Measurements from ENCODE around the gene DAZAP1. TPM values are rescaled to one million over a fixed set of nuclear protein-coding genes. Genes with fewer than 3 reads are reported as not detected.

Gene DAZAP1
- total RNA-seq, 4 donors from 2014 or later = 53.7 to 74.1 (median 63.4) TPM

DNA sequence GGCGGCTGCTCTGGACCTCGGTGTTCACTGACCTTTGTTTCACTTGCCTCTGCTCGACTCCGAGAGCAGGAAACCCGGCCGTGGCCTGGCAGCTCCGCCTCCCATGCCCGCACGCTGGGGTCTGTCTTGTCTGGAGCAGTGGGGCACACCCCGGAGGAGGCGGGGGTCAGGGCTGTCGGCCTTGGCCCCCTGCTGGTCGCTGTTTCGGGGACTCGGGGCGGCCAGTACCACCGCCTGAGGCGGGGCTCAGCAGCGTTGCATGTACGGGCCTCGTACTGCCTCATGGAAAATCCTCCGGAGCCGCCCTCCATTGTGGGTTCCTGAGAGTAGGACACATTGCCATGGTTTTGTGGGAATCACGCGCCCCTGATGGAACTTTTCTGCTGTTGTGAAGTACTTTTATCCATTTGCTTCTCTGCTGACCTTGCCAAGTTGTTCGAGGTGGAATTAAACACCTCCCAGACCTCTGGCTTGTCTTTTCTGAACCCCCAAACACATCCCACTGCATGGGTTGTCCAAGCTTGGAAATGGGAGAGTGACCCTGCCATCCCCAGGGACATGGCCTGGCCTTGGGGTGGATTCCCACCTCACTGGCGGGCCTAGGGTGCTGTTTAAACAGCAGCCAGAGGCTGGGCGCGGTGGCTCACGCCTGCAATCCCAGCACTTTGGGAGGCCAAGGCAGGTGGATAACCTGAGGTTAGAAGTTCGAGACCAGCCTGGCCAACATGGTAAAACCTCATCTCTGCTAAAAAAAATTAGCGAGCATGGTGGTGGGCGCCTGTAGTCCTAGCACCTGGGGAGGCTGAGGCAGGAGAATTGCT is 29.2 kb upstream of the DAZAP1 start:
- in situ Hi-C loops (cut with MboI; ENCODE audit: low sequenced_read_pairs in 4 of 4) = no loop called here
- H3K9me3 ChIP-seq = no peaks in the 10 kb centered on the region
- no peak overlapping the region for H3K27ac ChIP-seq
- TF ChIP-seq, protein P1, sequence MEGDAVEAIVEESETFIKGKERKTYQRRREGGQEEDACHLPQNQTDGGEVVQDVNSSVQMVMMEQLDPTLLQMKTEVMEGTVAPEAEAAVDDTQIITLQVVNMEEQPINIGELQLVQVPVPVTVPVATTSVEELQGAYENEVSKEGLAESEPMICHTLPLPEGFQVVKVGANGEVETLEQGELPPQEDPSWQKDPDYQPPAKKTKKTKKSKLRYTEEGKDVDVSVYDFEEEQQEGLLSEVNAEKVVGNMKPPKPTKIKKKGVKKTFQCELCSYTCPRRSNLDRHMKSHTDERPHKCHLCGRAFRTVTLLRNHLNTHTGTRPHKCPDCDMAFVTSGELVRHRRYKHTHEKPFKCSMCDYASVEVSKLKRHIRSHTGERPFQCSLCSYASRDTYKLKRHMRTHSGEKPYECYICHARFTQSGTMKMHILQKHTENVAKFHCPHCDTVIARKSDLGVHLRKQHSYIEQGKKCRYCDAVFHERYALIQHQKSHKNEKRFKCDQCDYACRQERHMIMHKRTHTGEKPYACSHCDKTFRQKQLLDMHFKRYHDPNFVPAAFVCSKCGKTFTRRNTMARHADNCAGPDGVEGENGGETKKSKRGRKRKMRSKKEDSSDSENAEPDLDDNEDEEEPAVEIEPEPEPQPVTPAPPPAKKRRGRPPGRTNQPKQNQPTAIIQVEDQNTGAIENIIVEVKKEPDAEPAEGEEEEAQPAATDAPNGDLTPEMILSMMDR (IDR thresholded peaks at IDR 0.05 in 4 of 5, conservative IDR thresholded peaks at IDR 0.05 in 1 of 5) = no peak
- TF ChIP-seq POLR2A (IDR thresholded peaks at IDR 0.05) = no peak
- peaks cover 9 to 10% of the 10 kb centered on the region in 2 donors for H3K4me1 ChIP-seq
- H3K36me3 ChIP-seq = peaks cover 0 to 18% of the 10 kb centered on the region in 2 donors
- DNase-seq (no peak), ATAC-seq (no peak)
- H3K4me3 ChIP-seq = no peak overlapping the region
- H3K27me3 ChIP-seq = no peaks in the 10 kb centered on the region
- intact Hi-C loops (cut with DNase I; ENCODE audit: low total_unique reads) = no loop called here

DNA sequence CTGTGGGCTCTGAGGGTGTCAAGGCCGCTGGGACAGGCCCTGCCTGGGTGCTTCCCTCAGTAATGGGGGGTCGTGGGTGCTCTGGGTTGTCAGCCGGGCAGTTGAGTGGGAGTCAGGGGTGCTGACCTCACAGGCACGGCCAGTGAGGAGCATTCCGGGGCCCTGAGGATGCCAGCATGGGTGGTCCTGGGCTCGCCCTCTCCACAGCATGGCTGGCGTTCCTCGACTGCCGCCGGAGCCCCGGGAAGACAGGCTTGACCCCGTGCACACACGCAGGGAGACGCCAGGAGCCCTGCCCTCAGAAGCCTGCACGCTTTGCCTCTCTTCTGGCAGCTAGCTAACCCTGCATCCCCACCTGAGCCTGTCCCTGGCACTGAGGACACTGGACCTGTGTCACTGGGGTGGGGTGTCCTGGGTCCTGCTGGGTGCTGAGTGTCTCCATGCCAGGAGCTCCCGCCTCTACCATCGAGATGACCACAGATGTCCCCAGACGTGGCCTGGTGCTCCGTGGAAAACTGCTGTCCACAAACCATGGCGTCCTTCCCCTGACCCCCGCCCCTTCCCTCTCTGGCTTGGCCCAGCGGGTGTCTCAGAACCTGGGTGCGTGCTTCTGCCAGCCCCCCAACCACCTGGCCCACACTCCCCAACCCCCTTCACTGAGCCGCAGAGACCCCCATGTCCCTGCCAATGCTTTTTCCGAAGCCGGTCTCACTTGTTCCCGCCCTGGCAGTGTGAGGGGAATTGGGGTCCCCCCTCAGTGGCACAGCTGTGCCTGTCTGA is 28.1 kb upstream of the DAZAP1 start:
- in situ Hi-C loops (cut with MboI; ENCODE audit: low sequenced_read_pairs in 4 of 4) = no loop called here
- DNase-seq (no peak), ATAC-seq (no peak)
- Histone ChIP-seq H3K9me3 (no peaks in the 10 kb centered on the region), H3K27me3 (no peaks in the 10 kb centered on the region), H3K36me3 (peaks cover 0 to 16% of the 10 kb centered on the region in 2 donors), H3K27ac (no peak overlapping the region), H3K4me3 (no peak overlapping the region), H3K4me1 (peaks cover 10 to 11% of the 10 kb centered on the region in 2 donors)
- no peak for TF ChIP-seq POLR2A (IDR thresholded peaks at IDR 0.05)
- TF ChIP-seq, protein P1 (IDR thresholded peaks at IDR 0.05 in 4 of 5, conservative IDR thresholded peaks at IDR 0.05 in 1 of 5) = no peak
- intact Hi-C loops (cut with DNase I; ENCODE audit: low total_unique reads) = no loop called here

DNA sequence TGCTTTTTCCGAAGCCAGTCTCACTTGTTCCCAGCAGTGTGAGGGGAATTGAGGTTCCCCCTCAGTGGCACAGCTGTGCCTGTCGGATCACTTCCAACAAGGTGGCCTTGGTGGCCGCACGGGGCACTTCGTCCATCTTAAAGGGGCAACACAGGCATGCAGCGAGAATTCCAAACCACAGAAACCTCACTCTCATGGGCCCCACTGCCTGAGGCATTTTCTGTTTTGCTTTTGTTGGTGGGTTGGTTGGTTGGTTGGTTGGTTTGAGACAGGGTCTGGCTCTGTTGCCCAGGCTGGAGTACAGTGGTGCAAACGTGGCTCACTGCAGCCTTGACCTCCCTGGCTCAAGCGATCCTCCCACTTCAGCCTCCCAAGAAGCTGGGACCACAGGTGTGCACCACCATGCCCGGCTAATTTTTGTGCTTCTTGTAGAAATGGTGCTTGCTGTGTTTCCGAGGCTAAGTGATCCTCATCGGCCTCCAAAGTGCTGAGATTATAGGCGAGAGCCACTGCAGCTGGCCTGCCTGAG is 27.4 kb upstream of the DAZAP1 start:
- no peak overlapping the region for H3K4me3 ChIP-seq
- H3K27ac ChIP-seq = no peak overlapping the region
- H3K9me3 ChIP-seq = no peaks in the 10 kb centered on the region
- intact Hi-C loops (cut with DNase I; ENCODE audit: low total_unique reads) = loop anchor here (10.0 kb wide), 1 partner anchor 485 kb away; the partner anchor contains the start of gene KLF16
- H3K27me3 ChIP-seq = no peaks in the 10 kb centered on the region
- H3K36me3 ChIP-seq = peaks cover 0 to 16% of the 10 kb centered on the region in 2 donors
- H3K4me1 ChIP-seq = peaks cover 17 to 18% of the 10 kb centered on the region in 2 donors
- DNase-seq = no peak
- TF ChIP-seq POLR2A (IDR thresholded peaks at IDR 0.05) = no peak
- TF ChIP-seq, protein P1 (IDR thresholded peaks at IDR 0.05 in 4 of 5, conservative IDR thresholded peaks at IDR 0.05 in 1 of 5) = no peak
- in situ Hi-C loops (cut with MboI; ENCODE audit: low sequenced_read_pairs in 4 of 4) = no loop called here
- ATAC-seq = no peak

DNA sequence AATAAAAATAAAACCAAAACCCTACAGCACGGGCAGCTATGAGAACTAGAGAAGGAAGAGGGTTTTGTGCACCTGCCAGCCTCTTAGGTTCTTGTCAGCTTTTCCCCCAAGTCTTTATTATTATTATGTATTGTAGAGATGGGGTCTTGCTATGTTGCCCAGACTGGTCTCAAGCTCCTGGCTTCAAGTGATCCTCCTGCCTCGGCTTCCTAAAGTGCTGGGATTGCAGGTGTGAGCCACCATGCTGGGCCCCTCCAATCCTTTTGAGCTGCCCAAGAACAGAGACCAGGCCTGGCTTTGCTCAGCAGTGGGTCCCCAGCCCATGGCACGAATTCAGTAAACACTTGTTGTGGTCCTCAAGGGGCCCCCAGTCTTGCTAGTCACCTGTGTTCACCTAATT is 25.1 kb upstream of the DAZAP1 start:
- Histone ChIP-seq H3K4me1 (peaks cover 38 to 39% of the 10 kb centered on the region in 2 donors), H3K36me3 (peaks cover 0 to 8% of the 10 kb centered on the region in 2 donors), H3K27ac (peak overlapping the region; percentile 38 to 65 (median 51)), H3K4me3 (no peak overlapping the region), H3K27me3 (no peaks in the 10 kb centered on the region), H3K9me3 (no peaks in the 10 kb centered on the region)
- ATAC-seq (no peak), DNase-seq (no peak)
- TF ChIP-seq POLR2A (IDR thresholded peaks at IDR 0.05) = no peak
- TF ChIP-seq, protein P1 (IDR thresholded peaks at IDR 0.05 in 4 of 5, conservative IDR thresholded peaks at IDR 0.05 in 1 of 5) = no peak
- intact Hi-C loops (cut with DNase I; ENCODE audit: low total_unique reads) (loop anchor here (2.0 to 10.0 kb wide), 2 partner anchors 19 to 483 kb away; partner anchors contain the start of genes GAMT and KLF16), in situ Hi-C loops (cut with MboI; ENCODE audit: low sequenced_read_pairs in 4 of 4) (no loop called here)

Measured in gastrocnemius medialis (tissue), 4 donors.